H1 (cell line): ENCODE results near the gene TCF4. TPM values are rescaled to one million over a fixed set of nuclear protein-coding genes. Genes with fewer than 3 reads are reported as not detected.

ENCODE experiments used
- CTCF ChIA-PET: fragments of 300-600 bp; sonication (Branson Sonifier 250); formaldehyde crosslinking; loops from one replicate; lab custom pipeline; 2021; ENCODE audit not compliant: partially characterized antibody; lab: Charles Lee
- POLR2A ChIA-PET: fragments of 300-600 bp; sonication (Branson Sonifier 250); formaldehyde crosslinking; loops from one replicate; lab custom pipeline; 2021; ENCODE audit warnings: inconsistent platforms; ENCODE audit not compliant: partially characterized antibody; lab: Charles Lee
- DNase-seq, 2 experiments: peaks; one replicate each; pipeline versions ENCODE4 v3.0.0 to v3.0.0-alpha.2; 2010 to 2022; ENCODE audit warnings: low spot score in 2 of 2, low read depth in 1 of 2, mixed read lengths in 1 of 2
- FAIRE-seq: peaks from 2 replicates; lab custom pipeline; 2011; peaks lifted over from hg19 to GRCh38; lab: Jason Lieb, UNC
- H2AFZ ChIP-seq: 2 replicates; pipeline ENCODE4 v1.8.1; 2012; ENCODE audit warnings: low read length, inconsistent platforms
- H2AK5ac ChIP-seq: 2 replicates; pipeline ENCODE4 v1.6.1; 2013; ENCODE audit warnings: low read depth, low read length
- H2BK120ac ChIP-seq: replicated peaks from 2 replicates; pipeline ENCODE3; 2013; ENCODE audit warnings: low read depth, low read length, inconsistent platforms
- H2BK12ac ChIP-seq: 2 replicates; pipeline ENCODE4 v1.6.1; 2013; ENCODE audit warnings: low read depth, low read length
- H2BK15ac ChIP-seq: 2 replicates; pipeline ENCODE4 v1.6.1; 2013; ENCODE audit warnings: low read length
- H2BK20ac ChIP-seq: 2 replicates; pipeline ENCODE4 v1.6.1; 2013; ENCODE audit warnings: low read length
- H2BK5ac ChIP-seq: 2 replicates; pipeline ENCODE4 v1.6.1; 2013; ENCODE audit warnings: low read depth, low read length
- H3K14ac ChIP-seq: 2 replicates; pipeline ENCODE4 v1.6.1; 2013; ENCODE audit warnings: inconsistent platforms; ENCODE audit not compliant: insufficient read length
- H3K18ac ChIP-seq: 2 replicates; pipeline ENCODE4 v1.6.1; 2013; ENCODE audit warnings: low read length; ENCODE audit errors: extremely low read depth
- H3K23ac ChIP-seq: 2 replicates; pipeline ENCODE4 v1.6.1; 2013; ENCODE audit warnings: inconsistent platforms; ENCODE audit not compliant: insufficient read length
- H3K23me2 ChIP-seq: 2 replicates; pipeline ENCODE4 v1.6.1; 2013; ENCODE audit warnings: low read depth, low read length
- H3K27ac ChIP-seq: 2 replicates; pipeline ENCODE4 v1.6.1; 2011; ENCODE audit warnings: low read depth, low read length, inconsistent platforms
- H3K27me3 ChIP-seq, 4 experiments: replicated peaks in 1 of 4; 1 replicate in 1 of 4; 2 replicates in 3 of 4; pipeline versions ENCODE4 v1.6.1 to v1.8.1; 2011 to 2013; ENCODE audit warnings: low read length in 3 of 4, mild to moderate bottlenecking in 3 of 4, inconsistent platforms in 2 of 4, mixed read lengths in 2 of 4, moderate library complexity in 1 of 4; ENCODE audit not compliant: control insufficient read depth in 3 of 4, insufficient read depth in 3 of 4; ENCODE audit errors: extremely low read depth in 1 of 4
- H3K36me3 ChIP-seq, 4 experiments: 2 replicates each; pipeline versions ENCODE4 v1.6.1 to v1.8.1; 2011 to 2013; ENCODE audit warnings: mild to moderate bottlenecking in 4 of 4, low read length in 3 of 4, moderate library complexity in 2 of 4, control low read depth in 1 of 4, inconsistent platforms in 1 of 4; ENCODE audit not compliant: insufficient read depth in 4 of 4, control insufficient read depth in 2 of 4
- H3K4ac ChIP-seq: replicated peaks from 2 replicates; pipeline ENCODE3; 2013; ENCODE audit warnings: low read length, low read depth, mixed read lengths, inconsistent platforms; ENCODE audit not compliant: insufficient read length
- H3K4me1 ChIP-seq, 4 experiments: replicated peaks in 1 of 4; 1 replicate in 1 of 4; 2 replicates in 3 of 4; pipeline versions ENCODE4 v1.6.1 to v1.8.1; 2011 to 2013; ENCODE audit warnings: low read length in 3 of 4, inconsistent platforms in 2 of 4, mixed read lengths in 1 of 4; ENCODE audit not compliant: insufficient read depth in 4 of 4, control insufficient read depth in 3 of 4
- H3K4me2 ChIP-seq, 2 experiments: 2 replicates each; pipeline versions ENCODE4 v1.6.1 to v1.8.1; 2011 to 2013; ENCODE audit warnings: low read depth in 2 of 2, low read length in 2 of 2, control low read depth in 1 of 2, inconsistent platforms in 1 of 2, mild to moderate bottlenecking in 1 of 2; ENCODE audit not compliant: insufficient read depth in 1 of 2
- H3K4me3 ChIP-seq, 4 experiments: fragments of 200-600, 300-600 bp in 1 of 4; sonication (generic), shearing (Covaris generic), sonication (Bioruptor Twin) in 1 of 4; 2 replicates each; pipeline versions ENCODE4 v1.5.1 to v1.8.1; 2011 to 2016; ENCODE audit warnings: low read length in 4 of 4, low read depth in 3 of 4, control low read depth in 2 of 4, inconsistent platforms in 2 of 4, mild to moderate bottlenecking in 2 of 4, mixed read lengths in 1 of 4, moderate library complexity in 1 of 4; ENCODE audit not compliant: insufficient read depth in 2 of 4; ENCODE audit errors: extremely low read depth in 1 of 4
- H3K56ac ChIP-seq: replicated peaks from 2 replicates; pipeline ENCODE3; 2013; ENCODE audit warnings: low read depth, mild to moderate bottlenecking, mixed read lengths, low read length, inconsistent platforms; ENCODE audit not compliant: insufficient read length
- H3K79me1 ChIP-seq: 2 replicates; pipeline ENCODE4 v1.6.1; 2013; ENCODE audit warnings: low read depth, low read length, control low read depth
- H3K79me2 ChIP-seq, 2 experiments: 2 replicates each; pipeline versions ENCODE4 v1.6.1 to v1.8.1; 2012 to 2013; ENCODE audit warnings: low read length in 2 of 2, mild to moderate bottlenecking in 2 of 2, inconsistent platforms in 1 of 2; ENCODE audit not compliant: insufficient read depth in 2 of 2, control insufficient read depth in 1 of 2
- H3K9ac ChIP-seq, 4 experiments: replicated peaks in 1 of 4; 1 replicate in 1 of 4; 2 replicates in 3 of 4; pipeline versions ENCODE4 v1.6.1 to v1.8.1; 2011 to 2013; ENCODE audit warnings: low read depth in 3 of 4, low read length in 3 of 4, control low read depth in 2 of 4, mild to moderate bottlenecking in 2 of 4, moderate library complexity in 2 of 4, inconsistent platforms in 1 of 4; ENCODE audit errors: extremely low read depth in 1 of 4
- H3K9me3 ChIP-seq, 2 experiments: 2 replicates each; pipeline versions ENCODE4 v1.6.1 to v1.8.1; 2012 to 2013; ENCODE audit warnings: mild to moderate bottlenecking in 2 of 2, moderate library complexity in 2 of 2, control low read depth in 1 of 2, inconsistent platforms in 1 of 2, low read depth in 1 of 2, low read length in 1 of 2, mixed read lengths in 1 of 2; ENCODE audit not compliant: insufficient read depth in 2 of 2
- H4K20me1 ChIP-seq, 2 experiments: replicated peaks in 1 of 2; 2 replicates each; pipeline versions ENCODE3 to v1.8.1; 2011 to 2013; ENCODE audit warnings: inconsistent platforms in 2 of 2, low read length in 2 of 2, mild to moderate bottlenecking in 1 of 2; ENCODE audit not compliant: insufficient read depth in 2 of 2, control insufficient read depth in 1 of 2
- H4K5ac ChIP-seq: 2 replicates; pipeline ENCODE4 v1.6.1; 2013; ENCODE audit warnings: low read length, low read depth, mixed read lengths, inconsistent platforms; ENCODE audit not compliant: insufficient read length
- H4K8ac ChIP-seq: 2 replicates; pipeline ENCODE4 v1.8.0; 2013; ENCODE audit warnings: mild to moderate bottlenecking, moderate library complexity, low read length, inconsistent platforms; ENCODE audit not compliant: insufficient read depth; ENCODE audit errors: extremely low read depth
- H4K91ac ChIP-seq: replicated peaks from 2 replicates; pipeline ENCODE3; 2013; ENCODE audit warnings: low read length, mixed read lengths, inconsistent platforms; ENCODE audit not compliant: insufficient read length
- BRCA1 ChIP-seq: IDR thresholded peaks from 2 replicates; pipeline ENCODE4 v1.6.1; 2012; ENCODE audit warnings: low read depth, low read length, improper control_type of control experiment
- CHD2 ChIP-seq: IDR thresholded peaks from 2 replicates; pipeline ENCODE4 v1.6.1; 2012; ENCODE audit warnings: low read length, improper control_type of control experiment
- EP300 ChIP-seq, 2 experiments: IDR thresholded peaks; 1 replicate in 1 of 2; 2 replicates in 1 of 2; pipeline ENCODE4 v1.6.1; 2011 to 2012; ENCODE audit warnings: low read depth in 2 of 2, low read length in 2 of 2, mild to moderate bottlenecking in 2 of 2, borderline replicate concordance in 1 of 2, inconsistent platforms in 1 of 2, moderate library complexity in 1 of 2
- HDAC6 ChIP-seq: IDR thresholded peaks from one replicate; pipeline ENCODE4 v1.7.1; 2012; ENCODE audit warnings: low read depth, mild to moderate bottlenecking, inconsistent platforms, low read length, moderate library complexity
- KDM4A ChIP-seq: IDR thresholded peaks from one replicate; pipeline ENCODE4 v1.7.1; 2012; ENCODE audit warnings: low read depth, mild to moderate bottlenecking, moderate library complexity, low read length, inconsistent platforms; ENCODE audit not compliant: severe bottlenecking
- KDM5A ChIP-seq: fragments of 200-600 bp; IDR thresholded peaks from 2 replicates; pipeline ENCODE4 v1.7.1; 2012; ENCODE audit warnings: mild to moderate bottlenecking, low read length, inconsistent platforms, mixed read lengths
- NRF1 ChIP-seq: IDR thresholded peaks from 2 replicates; pipeline ENCODE4 v1.6.1; 2011; ENCODE audit warnings: mild to moderate bottlenecking, low read depth, low read length, improper control_type of control experiment
- RXRA ChIP-seq: IDR thresholded peaks from 2 replicates; pipeline ENCODE4 v1.6.1; 2011; ENCODE audit warnings: low read depth, mild to moderate bottlenecking, low read length, moderate library complexity; ENCODE audit not compliant: insufficient read depth
- SP2 ChIP-seq: IDR thresholded peaks from 2 replicates; pipeline ENCODE4 v1.6.1; 2012; ENCODE audit warnings: mild to moderate bottlenecking, low read length, inconsistent platforms
- SP4 ChIP-seq: IDR thresholded peaks from 2 replicates; pipeline ENCODE4 v1.6.1; 2012; ENCODE audit warnings: low read length, inconsistent platforms
- SRF ChIP-seq: IDR thresholded peaks from 2 replicates; pipeline ENCODE4 v1.6.1; 2011; ENCODE audit warnings: mild to moderate bottlenecking, low read depth, low read length, moderate library complexity
- SUZ12 ChIP-seq: fragments of 200-600 bp; sonication (generic); IDR thresholded peaks from 2 replicates; pipeline ENCODE4 v1.6.1; 2012; ENCODE audit warnings: mild to moderate bottlenecking, inconsistent platforms, low read length, moderate library complexity, mixed read lengths
- TAF1 ChIP-seq: IDR thresholded peaks from 2 replicates; pipeline ENCODE4 v1.6.1; 2011; ENCODE audit warnings: mild to moderate bottlenecking, low read depth, low read length
- TCF12 ChIP-seq: IDR thresholded peaks from 2 replicates; pipeline ENCODE4 v1.6.1; 2011; ENCODE audit warnings: low read depth, mild to moderate bottlenecking, low read length
- WGBS, 2 experiments: shearing (Covaris generic) in 1 of 2; methylation state at CpG; one replicate each; pipeline versions ENCODE4 v1.1.6 to v1.1.7; 2013 to 2015; ENCODE audit warnings: low lambda C conversion rate in 2 of 2, mixed read lengths in 2 of 2, inconsistent platforms in 1 of 2, low coverage in 1 of 2, missing lambda C conversion rate in 1 of 2; ENCODE audit not compliant: insufficient replicate concordance in 2 of 2, insufficient coverage in 1 of 2, insufficient read length in 1 of 2; ENCODE audit errors: extremely low coverage in 1 of 2, missing lambda C conversion rate in 1 of 2; 5-methylcytosine and 5-hydroxymethylcytosine counted together
- polyA plus RNA-seq, 7 experiments: library from polyadenylated mRNA; depleted of rRNA in 3 of 7; stranded (reverse) in 5 of 7; unstranded in 2 of 7; fragments of >200 nt in 5 of 7; fragments of 200-250 nt in 2 of 7; gene quantifications; 1 replicate in 5 of 7; 2 replicates in 1 of 7; 4 replicates in 1 of 7; pipeline versions ENCODE4 v1.2.1 to v1.2.3, GENCODE V29; 2011 to 2013; ENCODE audit warnings: missing spikeins in 2 of 7, mixed read lengths in 2 of 7
- total RNA-seq: library from RNA; stranded (reverse); fragmentation: NEBNext Ultra II Directional; extraction: Animal tissue kit (Norgen Biotek cat#: 25700); gene quantifications from 2 replicates; pipeline ENCODE4 v1.2.1, GENCODE V29; 2021

The TCF4 gene
- total and polyA plus RNA-seq, 2 of the 8 experiments (the other 6 are each of a cell fraction or from before 2014, with no cell fraction given): 59.3 to 118 TPM

GRCh38 chr18:55608497-55608896 lies 20.5 kb upstream of the TCF4 start:
- H3K23ac ChIP-seq: no peak overlapping the region
- H3K36me3 ChIP-seq: no peaks in the 10 kb centered on the region
- no peak overlapping the region for H3K9ac ChIP-seq
- 93% methylated on average over 4 of the region's 4 CpGs; no CpG with 5 or more reads in 1 of the 2 experiments for WGBS, 2 experiments
- no peak overlapping the region for H3K4ac ChIP-seq
- no peak overlapping the region for H2BK120ac ChIP-seq
- CTCF ChIA-PET: interaction anchor here (0.7 kb wide), 1 partner anchor 135 kb away, joined by 3 read pairs; no protein-coding TSS in a partner anchor
- H4K20me1 ChIP-seq: no peaks in the 10 kb centered on the region
- H4K5ac ChIP-seq: no peak overlapping the region
- no peak overlapping the region for H4K91ac ChIP-seq
- H2BK20ac ChIP-seq: no peak overlapping the region
- no peak overlapping the region for H3K4me3 ChIP-seq
- no peaks in the 10 kb centered on the region for H3K4me1 ChIP-seq
- H3K27me3 ChIP-seq: no peaks in the 10 kb centered on the region
- TF ChIP-seq CHD2: no peak
- no peak for TF ChIP-seq BRCA1
- no peak for TF ChIP-seq HDAC6
- no peak for TF ChIP-seq SP4
- no peak for TF ChIP-seq KDM5A
- TF ChIP-seq RXRA: no peak
- TF ChIP-seq TCF12: no peak
- no peak for TF ChIP-seq SRF
- TF ChIP-seq TAF1: no peak
- TF ChIP-seq SUZ12: no peak
- no peak for TF ChIP-seq NRF1
- no peak for TF ChIP-seq SP2
- TF ChIP-seq KDM4A: no peak
- TF ChIP-seq EP300 (IDR thresholded peaks at IDR 0.05; ENCODE audit: borderline replicate concordance in 1 of 2, low read depth in 2 of 2, low read length in 2 of 2): no peak
- H3K56ac ChIP-seq: no peak overlapping the region
- POLR2A ChIA-PET: no interaction called here
- H2BK12ac ChIP-seq: no peak overlapping the region
- no peak overlapping the region for H2BK15ac ChIP-seq
- no peak overlapping the region for H3K4me2 ChIP-seq
- no peaks in the 10 kb centered on the region for H3K9me3 ChIP-seq
- H3K14ac ChIP-seq: no peak overlapping the region
- no peaks in the 10 kb centered on the region for H3K79me2 ChIP-seq
- no peaks in the 10 kb centered on the region for H3K79me1 ChIP-seq
- H4K8ac ChIP-seq: no peak overlapping the region
- H2BK5ac ChIP-seq: no peak overlapping the region
- no peak overlapping the region for H2AK5ac ChIP-seq
- no peak overlapping the region for H3K27ac ChIP-seq
- FAIRE-seq (no peak), DNase-seq (no peak)
- H3K18ac ChIP-seq: no peak overlapping the region
- H2AFZ ChIP-seq: no peak overlapping the region
- H3K23me2 ChIP-seq: no peaks in the 10 kb centered on the region
